ENCODE results near the gene SERPINA6.

GRCh38 chr14:94316692-94317091 is 6.4 kb downstream of the SERPINA6 start:
- no peak for TF ChIP-seq EZH2 (IDR thresholded peaks at IDR 0.05; ENCODE audit: low read depth)
- no peak for TF ChIP-seq CTCF (conservative IDR thresholded peaks at IDR 0.05)

Data from PC-9 (cell line).